HCT116 (cell line): ENCODE measurements around the gene OSBP2. TPM values are rescaled to one million over a fixed set of nuclear protein-coding genes. Genes with fewer than 3 reads are reported as not detected.

Experiments used
- ATAC-seq: fragments of 200-7000 bp; cut with Tn5 transposase; 2 replicates; pipeline ENCODE4 v1.9.1; 2020; ENCODE audit warnings: mild to moderate bottlenecking, moderate library complexity
- BruUV-seq: library from RNA; stranded (reverse); fragments of 400-500 nt; replicated peaks from 2 replicates; lab custom pipeline; 2021; lab: Mats Ljungman, UMichigan
- CTCF ChIA-PET: fragments of 300-600 bp; sonication (Branson Sonifier 250); formaldehyde crosslinking; loops from one replicate; lab custom pipeline; 2021; ENCODE audit warnings: antibody characterized with exemption; lab: Charles Lee
- POLR2A ChIA-PET: fragments of 300-600, 350-600 bp; sonication (Branson Sonifier 250); formaldehyde crosslinking; loops from one replicate; lab custom pipeline; 2021; ENCODE audit warnings: antibody characterized with exemption; lab: Charles Lee
- RAD21 ChIA-PET, 2 experiments: fragments of 300-600 bp; sonication (Branson Sonifier 250); formaldehyde crosslinking; loops; one replicate each; lab custom pipeline; 2023; ENCODE audit warnings: low total read pairs in 2 of 2; ENCODE audit not compliant: uncharacterized antibody in 2 of 2, unreplicated experiment in 2 of 2, low non-redundant PET in 1 of 2; lab: Charles Lee
- DNase-seq: peaks from one replicate; pipeline ENCODE4 v3.0.0-alpha.2; 2010; ENCODE audit warnings: low read depth, low spot score
- H2AFZ ChIP-seq: fragments of 200-600 bp; shearing (Covaris generic), sonication (generic); 2 replicates; pipeline ENCODE4 v1.6.1; 2017; ENCODE audit warnings: low read depth, mixed run types, mixed read lengths, antibody characterized with exemption, low read length; ENCODE audit not compliant: poor library complexity, severe bottlenecking
- H3K27ac ChIP-seq: 2 replicates; pipeline ENCODE4 v1.5.1; 2012; ENCODE audit warnings: low read depth, low read length
- H3K27me3 ChIP-seq: fragments of 200-600 bp; sonication (generic); 2 replicates; pipeline ENCODE4 v1.6.1; 2016; ENCODE audit warnings: mixed run types, low read length, mixed read lengths; ENCODE audit not compliant: insufficient read depth
- H3K36me3 ChIP-seq, 2 experiments: fragments of 200-500 bp in 1 of 2; fragments of 200-600 bp in 1 of 2; sonication (Bioruptor generic) in 1 of 2; sonication (generic) in 1 of 2; 2 replicates each; pipeline versions ENCODE4 v1.5.1 to v1.6.1; 2014 to 2016; ENCODE audit warnings: low read length in 2 of 2, inconsistent platforms in 1 of 2, mixed read lengths in 1 of 2, mixed run types in 1 of 2; ENCODE audit not compliant: insufficient read depth in 2 of 2, control insufficient read depth in 1 of 2
- H3K4me1 ChIP-seq, 2 experiments: fragments of 200-600 bp in 1 of 2; sonication (generic) in 1 of 2; 2 replicates each; pipeline versions ENCODE4 v1.5.1 to v1.6.1; 2012 to 2017; ENCODE audit warnings: low read length in 2 of 2, inconsistent platforms in 1 of 2, mild to moderate bottlenecking in 1 of 2, mixed read lengths in 1 of 2, mixed run types in 1 of 2, moderate library complexity in 1 of 2; ENCODE audit not compliant: insufficient read depth in 2 of 2, control insufficient read depth in 1 of 2
- H3K4me2 ChIP-seq: fragments of 200-600 bp; sonication (generic); 2 replicates; pipeline ENCODE4 v1.6.1; 2017; ENCODE audit warnings: mixed run types, low read length, mixed read lengths
- H3K4me3 ChIP-seq, 2 experiments: fragments of 200-600 bp in 1 of 2; sonication (generic) in 1 of 2; replicated peaks in 1 of 2; 2 replicates each; pipeline ENCODE4 v1.5.1; 2011 to 2016; ENCODE audit warnings: low read length in 2 of 2, control low read depth in 1 of 2, low read depth in 1 of 2, mild to moderate bottlenecking in 1 of 2, mixed read lengths in 1 of 2, mixed run types in 1 of 2
- H3K79me2 ChIP-seq: fragments of 200-600 bp; sonication (generic); 2 replicates; pipeline ENCODE4 v1.6.1; 2017; ENCODE audit warnings: mild to moderate bottlenecking, mixed run types, low read length, moderate library complexity, mixed read lengths; ENCODE audit not compliant: insufficient read depth
- H3K9ac ChIP-seq: fragments of 200-600 bp; sonication (generic); 2 replicates; pipeline ENCODE4 v1.6.1; 2016; ENCODE audit warnings: low read length, mixed read lengths
- H3K9me2 ChIP-seq: fragments of 200-600 bp; sonication (generic), shearing (Covaris generic); 2 replicates; pipeline ENCODE4 v1.6.1; 2017; ENCODE audit warnings: mixed run types, mild to moderate bottlenecking, moderate library complexity; ENCODE audit not compliant: insufficient read depth
- H3K9me3 ChIP-seq, 2 experiments: fragments of 200-500 bp in 1 of 2; fragments of 200-600 bp in 1 of 2; sonication (Bioruptor generic) in 1 of 2; sonication (generic) in 1 of 2; 2 replicates each; pipeline ENCODE4 v1.6.1; 2014 to 2017; ENCODE audit warnings: low read length in 2 of 2, mixed read lengths in 2 of 2, inconsistent platforms in 1 of 2, low read depth in 1 of 2, mild to moderate bottlenecking in 1 of 2, mixed run types in 1 of 2, moderate library complexity in 1 of 2; ENCODE audit not compliant: control insufficient read depth in 1 of 2, insufficient read depth in 1 of 2
- H4K20me1 ChIP-seq: fragments of 200-600 bp; sonication (generic), shearing (Covaris generic); 2 replicates; pipeline ENCODE4 v1.6.1; 2017; ENCODE audit warnings: mixed run types, mild to moderate bottlenecking, moderate library complexity; ENCODE audit not compliant: insufficient read depth
- CTCF ChIP-seq, 3 experiments: fragments of 200-600 bp in 1 of 3; sonication (generic) in 1 of 3; IDR thresholded peaks in 2 of 3; conservative IDR thresholded peaks in 1 of 3; 2 replicates each; pipeline ENCODE4 v1.5.1; 2012 to 2017; ENCODE audit warnings: low read depth in 2 of 3, low read length in 2 of 3, antibody characterized with exemption in 1 of 3, borderline replicate concordance in 1 of 3, control low read depth in 1 of 3, mild to moderate bottlenecking in 1 of 3, mixed read lengths in 1 of 3, mixed run types in 1 of 3, moderate library complexity in 1 of 3; ENCODE audit not compliant: insufficient read depth in 1 of 3
- ELF1 ChIP-seq: IDR thresholded peaks from 2 replicates; pipeline ENCODE4 v1.6.1; 2012; ENCODE audit warnings: low read depth, borderline replicate concordance
- EZH2phosphoT487 ChIP-seq: fragments of 200-600 bp; IDR thresholded peaks from 2 replicates; pipeline ENCODE4 v1.6.1; 2018; ENCODE audit warnings: antibody characterized with exemption, borderline replicate concordance
- JUND ChIP-seq: IDR thresholded peaks from 2 replicates; pipeline ENCODE4 v1.6.1; 2012
- POLR2AphosphoS5 ChIP-seq: IDR thresholded peaks from 2 replicates; pipeline ENCODE4 v1.6.1; 2011; ENCODE audit warnings: mild to moderate bottlenecking, low read depth, low read length, moderate library complexity
- RAD21 ChIP-seq: IDR thresholded peaks from 2 replicates; pipeline ENCODE4 v1.6.1; 2012; ENCODE audit warnings: low read depth, mild to moderate bottlenecking
- SIN3A ChIP-seq: IDR thresholded peaks from 2 replicates; pipeline ENCODE4 v1.6.1; 2012; ENCODE audit warnings: low read depth
- TCF7L2 ChIP-seq: IDR thresholded peaks from 2 replicates; pipeline ENCODE4 v1.7.0; 2011; ENCODE audit warnings: borderline replicate concordance, inconsistent platforms; ENCODE audit not compliant: insufficient read depth, insufficient read length; ENCODE audit errors: extremely low read depth
- YY1 ChIP-seq: IDR thresholded peaks from 2 replicates; pipeline ENCODE4 v1.6.1; 2011; ENCODE audit warnings: low read length, low read depth, moderate library complexity, mild to moderate bottlenecking; ENCODE audit not compliant: insufficient replicate concordance; ENCODE audit errors: extremely low read depth
- ZNF274 ChIP-seq: fragments of 200-500 bp; sonication (Bioruptor generic); IDR thresholded peaks from 2 replicates; pipeline ENCODE4 v1.6.1; 2014; ENCODE audit warnings: mild to moderate bottlenecking, low read depth, low read length, inconsistent platforms
- intact Hi-C: fragments of 100-400 bp; cut with micrococcal nuclease; formaldehyde crosslinking; loops from 2 replicates; pipeline ENCODE4 v1.10.0; 2022
- total RNA-seq: library from RNA; stranded (reverse); gene quantifications from one replicate; pipeline ENCODE4 v1.2.1, GENCODE V29; 2021; ENCODE audit not compliant: unreplicated experiment

The OSBP2 gene
- total RNA-seq, 1 experiment from 2014 or later: 12.9 TPM

DNA sequence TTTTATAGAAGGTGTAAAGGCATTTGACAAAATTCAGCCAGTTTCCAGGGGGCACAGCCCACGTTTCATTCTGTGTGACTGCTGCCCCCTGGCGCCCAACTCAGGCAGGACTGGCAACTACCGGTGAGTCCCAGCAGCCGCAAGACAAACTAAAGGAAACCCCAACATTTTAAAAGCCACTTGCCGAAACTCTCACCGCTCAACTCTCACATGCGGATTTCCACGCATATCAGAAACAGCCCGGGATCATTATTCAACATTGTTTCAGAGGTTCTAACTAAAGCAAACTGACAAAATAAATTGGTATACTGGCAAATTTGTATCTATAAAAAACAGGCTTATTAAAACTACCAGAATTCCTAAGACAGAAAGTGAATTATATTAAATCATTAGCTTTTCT lies 225.7 kb downstream of the OSBP2 start:
- no peaks in the 10 kb centered on the region for H3K36me3 ChIP-seq
- no peak overlapping the region for H3K4me3 ChIP-seq
- no peaks in the 10 kb centered on the region for H3K79me2 ChIP-seq
- POLR2A ChIA-PET: interaction anchor here (1.6 kb wide), 1 partner anchor 157 kb away, joined by 5 read pairs; no protein-coding TSS in a partner anchor
- no peaks in the 10 kb centered on the region for H3K9me3 ChIP-seq
- ATAC-seq: peak; percentile 94
- intact Hi-C loops: loop anchor here (1.0 to 10.0 kb wide), 2 partner anchors 157 to 286 kb away; partner anchors contain the start of gene SLC35E4
- no peak overlapping the region for H3K27ac ChIP-seq
- TF ChIP-seq CTCF (IDR thresholded peaks at IDR 0.05 in 2 of 3, conservative IDR thresholded peaks at IDR 0.05 in 1 of 3; ENCODE audit: borderline replicate concordance in 1 of 3, insufficient read depth in 1 of 3, low read depth in 2 of 3, low read length in 2 of 3) (peak; percentile 82 to 91 (median 83)), RAD21 (peak; percentile 85), SIN3A (no peak)
- DNase-seq: peak; percentile 32
- H2AFZ ChIP-seq: no peak overlapping the region
- no peak overlapping the region for H3K9ac ChIP-seq
- H3K4me1 ChIP-seq: no peaks in the 10 kb centered on the region
- H4K20me1 ChIP-seq: no peaks in the 10 kb centered on the region
- H3K9me2 ChIP-seq: no peaks in the 10 kb centered on the region
- peak overlapping the region; percentile 32 for H3K4me2 ChIP-seq
- CTCF ChIA-PET: interaction anchor here (0.8 to 4.1 kb wide), 12 partner anchors 8 to 318 kb away, joined by 3 to 45 read pairs (median 3); partner anchors contain the start of gene SLC35E4
- no TSS peak for BruUV-seq
- H3K27me3 ChIP-seq: no peaks in the 10 kb centered on the region
- RAD21 ChIA-PET: interaction anchor here in 1 of 2 experiments (0.9 kb wide), 1 partner anchor 104 kb away, joined by 3 read pairs; no protein-coding TSS in a partner anchor

GRCh38 chr22:30921108-30921507 lies 226.4 kb downstream of the OSBP2 start:
- POLR2A ChIA-PET: interaction anchor here (1.6 kb wide), 1 partner anchor 158 kb away, joined by 5 read pairs; no protein-coding TSS in a partner anchor
- RAD21 ChIA-PET: no interaction called here
- CTCF ChIA-PET: interaction anchor here (0.8 to 4.1 kb wide), 3 partner anchors 9 to 158 kb away, joined by 3 to 45 read pairs (median 3); no protein-coding TSS in a partner anchor
- no peak for TF ChIP-seq JUND
- no peak for TF ChIP-seq SIN3A
- no peak for TF ChIP-seq EZH2phosphoT487
- TF ChIP-seq YY1: no peak
- no peak for TF ChIP-seq TCF7L2
- TF ChIP-seq ELF1: no peak
- no peak for TF ChIP-seq POLR2AphosphoS5
- TF ChIP-seq ZNF274: no peak
- Histone ChIP-seq H3K9me2 (no peaks in the 10 kb centered on the region), H3K9ac (no peak overlapping the region), H3K27ac (no peak overlapping the region), H3K4me1 (no peaks in the 10 kb centered on the region), H3K27me3 (no peaks in the 10 kb centered on the region), H3K9me3 (no peaks in the 10 kb centered on the region), H3K79me2 (no peaks in the 10 kb centered on the region), H4K20me1 (no peaks in the 10 kb centered on the region), H3K36me3 (no peaks in the 10 kb centered on the region; a peak in 1 of 4 replicates), H3K4me3 (no peak overlapping the region), H2AFZ (no peak overlapping the region), H3K4me2 (no peak overlapping the region)
- DNase-seq (no peak), ATAC-seq (no peak)
- intact Hi-C loops: loop anchor here (10.0 kb wide), 1 partner anchor 286 kb away; the partner anchor contains the start of gene SLC35E4
- BruUV-seq: no TSS peak
